ENCODE measurements around the gene MEIG1.
"Not testable (repeated sequence)": the region's sequence is repeated elsewhere in the genome, so short reads cannot be mapped to it uniquely, and the experiment has no call there.

MEIG1 gene

GRCh38 chr10:14959221-14960057, at the start of gene MEIG1:
Gene MEIG1, plus strand, starts transcription at chr10:14959388. Its CDS starts 7,081 bp downstream, at chr10:14966469.
- DNase-seq, result peak; percentile 91

- DNase-seq, result no peak
Measured at GRCh38 chr10:14910953-14911352, 48.2 kb upstream of the MEIG1 start.

GRCh38 chr10:14911801-14912200, 47.4 kb upstream of the MEIG1 start:
- no peak for DNase-seq

- no peak for DNase-seq
Measured at GRCh38 chr10:14916600-14916999, 42.6 kb upstream of the MEIG1 start.

- no peak for DNase-seq
Measured at GRCh38 chr10:14917827-14918226, 41.4 kb upstream of the MEIG1 start.

GRCh38 chr10:14918964-14919363, 40.2 kb upstream of the MEIG1 start:
- no peak for DNase-seq

GRCh38 chr10:14924013-14924412, 35.2 kb upstream of the MEIG1 start:
- DNase-seq, result no peak

GRCh38 chr10:14925268-14925667, 33.9 kb upstream of the MEIG1 start:
- no peak for DNase-seq

- no peak for DNase-seq
Measured at GRCh38 chr10:14926061-14926470, 33.1 kb upstream of the MEIG1 start.

GRCh38 chr10:14926722-14927416, 32.3 kb upstream of the MEIG1 start:
- no peak for DNase-seq

- DNase-seq, result no peak
Measured at GRCh38 chr10:14930610-14931009, 28.6 kb upstream of the MEIG1 start.

GRCh38 chr10:14936584-14936983, 22.6 kb upstream of the MEIG1 start:
- no peak for DNase-seq

GRCh38 chr10:14938971-14939370, 20.2 kb upstream of the MEIG1 start:
- DNase-seq, result not testable (repeated sequence)

- DNase-seq, result not testable (repeated sequence)
Measured at GRCh38 chr10:14942147-14942949, 16.8 kb upstream of the MEIG1 start.

- not testable (repeated sequence) for DNase-seq
Measured at GRCh38 chr10:14942950-14943338, 16.2 kb upstream of the MEIG1 start.

GRCh38 chr10:14945108-14945507, 14.1 kb upstream of the MEIG1 start:
- no peak for DNase-seq

GRCh38 chr10:14947268-14947667, 11.9 kb upstream of the MEIG1 start:
- DNase-seq, result no peak

- DNase-seq, result no peak
Measured at GRCh38 chr10:14949291-14949690, 9.9 kb upstream of the MEIG1 start.

- DNase-seq, result no peak
Measured at GRCh38 chr10:14952851-14953423, 6.3 kb upstream of the MEIG1 start.

GRCh38 chr10:14953424-14954000, 5.7 kb upstream of the MEIG1 start:
- DNase-seq, result no peak

GRCh38 chr10:14954001-14954770, 5.0 kb upstream of the MEIG1 start, which contains the start of gene DCLRE1C:
Gene DCLRE1C, minus strand, starts transcription at chr10:14954096. Its CDS starts 86 bp downstream, at chr10:14954010.
- DNase-seq, result peak; percentile 90

- DNase-seq, result no peak
Measured at GRCh38 chr10:14954934-14955333, 4.3 kb upstream of the MEIG1 start.

All from CD4-positive, alpha-beta T cell treated with Interleukin-21 for 1 hour (primary cell).